ENCODE data around the gene PBLD. TPM values are rescaled to one million over a fixed set of nuclear protein-coding genes. Genes with fewer than 3 reads are reported as not detected.
"Not testable (repeated sequence)": the region's sequence is repeated elsewhere in the genome, so short reads cannot be mapped to it uniquely, and the experiment has no call there.

The PBLD gene
- total RNA-seq, 1 donor from 2014 or later, result 11.1 TPM

GRCh38 chr10:68315582-68315981, 17.1 kb downstream of the PBLD start:
- Mint-ChIP-seq H3K36me3 (ENCODE audit: insufficient read depth) (peaks cover 4% of the 10 kb centered on the region), H3K4me1 (ENCODE audit: low read depth) (peaks cover 5% of the 10 kb centered on the region), H3K9me3 (ENCODE audit: low read depth) (peaks cover 20% of the 10 kb centered on the region), H3K27me3 (no peaks in the 10 kb centered on the region), H3K27ac (no peak overlapping the region), H3K4me3 (ENCODE audit: low read depth) (no peak overlapping the region)
- no peak for TF ChIP-seq CTCF (IDR thresholded peaks at IDR 0.05; ENCODE audit: unreplicated experiment)
- no peak for DNase-seq (ENCODE audit: low spot score, unreplicated experiment)

- not testable (repeated sequence) for H3K27me3 Mint-ChIP-seq; H3K4me3 Mint-ChIP-seq (ENCODE audit: low read depth); H3K27ac Mint-ChIP-seq; H3K4me1 Mint-ChIP-seq (ENCODE audit: low read depth); DNase-seq (ENCODE audit: low spot score, unreplicated experiment); H3K36me3 Mint-ChIP-seq (ENCODE audit: insufficient read depth)
- peaks cover 20% of the 10 kb centered on the region for H3K9me3 Mint-ChIP-seq (ENCODE audit: low read depth)
Measured at GRCh38 chr10:68314930-68315329, 17.8 kb downstream of the PBLD start.

GRCh38 chr10:68310531-68310930, 22.2 kb downstream of the PBLD start:
- no peak for TF ChIP-seq CTCF (IDR thresholded peaks at IDR 0.05; ENCODE audit: unreplicated experiment)
- Mint-ChIP-seq H3K4me1 (ENCODE audit: low read depth) (peaks cover 11% of the 10 kb centered on the region), H3K4me3 (ENCODE audit: low read depth) (no peak overlapping the region), H3K9me3 (ENCODE audit: low read depth) (peaks cover 5% of the 10 kb centered on the region), H3K27me3 (no peaks in the 10 kb centered on the region), H3K27ac (no peak overlapping the region), H3K36me3 (ENCODE audit: insufficient read depth) (no peaks in the 10 kb centered on the region)
- no peak for DNase-seq (ENCODE audit: low spot score, unreplicated experiment)

- Mint-ChIP-seq H3K9me3 (ENCODE audit: low read depth) (no peaks in the 10 kb centered on the region), H3K27me3 (no peaks in the 10 kb centered on the region), H3K36me3 (ENCODE audit: insufficient read depth) (no peaks in the 10 kb centered on the region), H3K4me1 (ENCODE audit: low read depth) (peaks cover 11% of the 10 kb centered on the region), H3K27ac (no peak overlapping the region), H3K4me3 (ENCODE audit: low read depth) (no peak overlapping the region)
- no peak for DNase-seq (ENCODE audit: low spot score, unreplicated experiment)
- no peak for TF ChIP-seq CTCF (IDR thresholded peaks at IDR 0.05; ENCODE audit: unreplicated experiment)
Measured at GRCh38 chr10:68305854-68306253, 26.9 kb downstream of the PBLD start.

- Mint-ChIP-seq H3K36me3 (ENCODE audit: insufficient read depth) (no peaks in the 10 kb centered on the region), H3K9me3 (ENCODE audit: low read depth) (no peaks in the 10 kb centered on the region), H3K27ac (no peak overlapping the region), H3K27me3 (no peaks in the 10 kb centered on the region), H3K4me3 (ENCODE audit: low read depth) (no peak overlapping the region), H3K4me1 (ENCODE audit: low read depth) (peaks cover 14% of the 10 kb centered on the region)
- TF ChIP-seq CTCF (IDR thresholded peaks at IDR 0.05; ENCODE audit: unreplicated experiment), result no peak
- DNase-seq (ENCODE audit: low spot score, unreplicated experiment), result no peak
Measured at GRCh38 chr10:68303849-68304412, 28.8 kb downstream of the PBLD start.

- Mint-ChIP-seq H3K36me3 (ENCODE audit: insufficient read depth) (no peaks in the 10 kb centered on the region), H3K9me3 (ENCODE audit: low read depth) (no peaks in the 10 kb centered on the region), H3K27ac (no peak overlapping the region), H3K4me3 (ENCODE audit: low read depth) (no peak overlapping the region), H3K4me1 (ENCODE audit: low read depth) (peaks cover 14% of the 10 kb centered on the region), H3K27me3 (no peaks in the 10 kb centered on the region)
- no peak for TF ChIP-seq CTCF (IDR thresholded peaks at IDR 0.05; ENCODE audit: unreplicated experiment)
- DNase-seq (ENCODE audit: low spot score, unreplicated experiment), result no peak
Measured at GRCh38 chr10:68302871-68303270, 29.9 kb downstream of the PBLD start.
